SK-N-SH (cell line): ENCODE data around the gene FXR2. TPM values are rescaled to one million over a fixed set of nuclear protein-coding genes. Genes with fewer than 3 reads are reported as not detected.

Experiments
- CTCF ChIA-PET: fragments of 300-600, 350-600 bp; formaldehyde crosslinking; extraction: SDS; loops from one replicate; lab custom pipeline; 2021; lab: Yijun Ruan, JAX
- POLR2A ChIA-PET: fragments of 350-600 bp; sonication (Branson Sonifier 250); formaldehyde crosslinking; extraction: SDS; loops from one replicate; lab custom pipeline; 2020; ENCODE audit warnings: antibody characterized with exemption, inconsistent platforms; lab: Yijun Ruan, JAX
- DNase-seq: peaks from one replicate; pipeline ENCODE4 v3.0.0; 2012
- H2AFZ ChIP-seq: fragments of 200-600 bp; sonication (generic); 2 replicates; pipeline ENCODE4 v1.8.1; 2016; ENCODE audit warnings: antibody characterized with exemption, mild to moderate bottlenecking, low read depth
- H3F3A ChIP-seq: fragments of 200-600 bp; sonication (generic); replicated peaks from 2 replicates; pipeline ENCODE3; 2016; ENCODE audit warnings: antibody characterized with exemption, mild to moderate bottlenecking; ENCODE audit not compliant: insufficient read depth
- H3K27ac ChIP-seq, 2 experiments: fragments of 200-500 bp in 1 of 2; fragments of 200-600 bp in 1 of 2; sonication (Bioruptor generic) in 1 of 2; sonication (generic), shearing (Covaris generic) in 1 of 2; 2 replicates each; pipeline versions ENCODE4 v1.5.1 to v1.6.1; 2014 to 2016; ENCODE audit warnings: low read depth in 2 of 2, inconsistent platforms in 1 of 2, low read length in 1 of 2, mild to moderate bottlenecking in 1 of 2, mixed read lengths in 1 of 2
- H3K27me3 ChIP-seq: fragments of 200-600 bp; sonication (generic), shearing (Covaris generic); 2 replicates; pipeline ENCODE4 v1.6.1; 2016; ENCODE audit warnings: mixed run types; ENCODE audit not compliant: insufficient read depth
- H3K36me3 ChIP-seq, 2 experiments: fragments of 200-500 bp in 1 of 2; fragments of 200-600 bp in 1 of 2; sonication (Bioruptor generic) in 1 of 2; sonication (generic) in 1 of 2; replicated peaks in 1 of 2; 2 replicates each; pipeline versions ENCODE3 to v1.5.1; 2014 to 2016; ENCODE audit warnings: low read length in 1 of 2, mild to moderate bottlenecking in 1 of 2; ENCODE audit not compliant: insufficient read depth in 2 of 2, control insufficient read depth in 1 of 2
- H3K4me1 ChIP-seq, 2 experiments: fragments of 200-500 bp in 1 of 2; fragments of 200-600 bp in 1 of 2; sonication (Bioruptor generic) in 1 of 2; sonication (generic), shearing (Covaris generic) in 1 of 2; 2 replicates each; pipeline versions ENCODE4 v1.5.1 to v1.6.1; 2014 to 2016; ENCODE audit warnings: low read depth in 1 of 2, low read length in 1 of 2, mixed run types in 1 of 2; ENCODE audit not compliant: insufficient read depth in 2 of 2, control insufficient read depth in 1 of 2
- H3K4me2 ChIP-seq: fragments of 200-600 bp; sonication (generic), shearing (Covaris generic); 2 replicates; pipeline ENCODE4 v1.6.1; 2017; ENCODE audit warnings: mixed run types
- H3K4me3 ChIP-seq, 2 experiments: fragments of 200-500 bp in 1 of 2; fragments of 200-600 bp in 1 of 2; sonication (Bioruptor generic) in 1 of 2; sonication (generic), shearing (Covaris generic) in 1 of 2; 2 replicates each; pipeline versions ENCODE4 v1.5.1 to v1.8.1; 2014 to 2016; ENCODE audit warnings: low read depth in 2 of 2, inconsistent platforms in 1 of 2, low read length in 1 of 2, mild to moderate bottlenecking in 1 of 2, mixed read lengths in 1 of 2, moderate library complexity in 1 of 2
- H3K79me2 ChIP-seq: fragments of 200-600 bp; sonication (generic); 2 replicates; pipeline ENCODE4 v1.8.1; 2017; ENCODE audit warnings: mild to moderate bottlenecking; ENCODE audit not compliant: insufficient read depth
- H3K9ac ChIP-seq: fragments of 200-600 bp; sonication (generic); 2 replicates; pipeline ENCODE4 v1.6.1; 2017; ENCODE audit warnings: mixed run types
- H3K9me2 ChIP-seq: fragments of 200-600 bp; sonication (generic); 2 replicates; pipeline ENCODE4 v1.6.1; 2017; ENCODE audit warnings: mixed run types
- H3K9me3 ChIP-seq: fragments of 200-600 bp; sonication (generic); 2 replicates; pipeline ENCODE4 v1.6.1; 2017; ENCODE audit warnings: mixed run types, mild to moderate bottlenecking, moderate library complexity
- H4K20me1 ChIP-seq: fragments of 200-600 bp; sonication (generic); 2 replicates; pipeline ENCODE4 v1.6.1; 2017; ENCODE audit warnings: mild to moderate bottlenecking, mixed run types; ENCODE audit not compliant: insufficient read depth
- CHD2 ChIP-seq: fragments of 150-350 bp; IDR thresholded peaks from 2 replicates; pipeline ENCODE4 v1.6.1; 2018; ENCODE audit warnings: low read length; ENCODE audit not compliant: partially characterized antibody
- CTCF ChIP-seq: fragments of 200-600 bp; sonication (generic); IDR thresholded peaks from 2 replicates; pipeline ENCODE4 v1.6.1; 2017; ENCODE audit warnings: antibody characterized with exemption, mild to moderate bottlenecking, moderate library complexity
- ELF1 ChIP-seq: IDR thresholded peaks from 2 replicates; pipeline ENCODE4 v1.4.0; 2012
- FOSL2 ChIP-seq: IDR thresholded peaks from 2 replicates; pipeline ENCODE4 v1.4.0; 2012; ENCODE audit warnings: low read depth, mild to moderate bottlenecking, moderate library complexity, borderline replicate concordance
- GABPA ChIP-seq: IDR thresholded peaks from 2 replicates; pipeline ENCODE4 v1.4.0; 2012; ENCODE audit warnings: low read depth, mild to moderate bottlenecking
- GATA2 ChIP-seq: sonication (generic); formaldehyde crosslinking; IDR thresholded peaks from 2 replicates; pipeline ENCODE4 v1.5.0; 2020; ENCODE audit warnings: mild to moderate bottlenecking, missing genetic modification reagents
- JUND ChIP-seq: IDR thresholded peaks from 2 replicates; pipeline ENCODE4 v1.4.0; 2012
- MAX ChIP-seq: IDR thresholded peaks from 2 replicates; pipeline ENCODE4 v1.4.0; 2012; ENCODE audit warnings: low read depth
- MEF2A ChIP-seq: IDR thresholded peaks from 2 replicates; pipeline ENCODE4 v1.4.0; 2012; ENCODE audit warnings: low read depth, borderline replicate concordance
- NFIC ChIP-seq: IDR thresholded peaks from 2 replicates; pipeline ENCODE4 v1.4.0; 2012; ENCODE audit warnings: borderline replicate concordance
- PBX3 ChIP-seq: IDR thresholded peaks from 2 replicates; pipeline ENCODE4; 2012
- POLR2AphosphoS5 ChIP-seq: IDR thresholded peaks from 2 replicates; pipeline ENCODE4 v1.6.1; 2012; ENCODE audit warnings: low read depth, low read length
- RAD21 ChIP-seq: IDR thresholded peaks from 2 replicates; pipeline ENCODE4 v1.6.1; 2012; ENCODE audit warnings: mild to moderate bottlenecking, low read length
- RFX5 ChIP-seq: IDR thresholded peaks from 2 replicates; pipeline ENCODE4 v1.6.1; 2012; ENCODE audit warnings: mild to moderate bottlenecking, improper control_type of control experiment, low read length
- RXRA ChIP-seq: IDR thresholded peaks from 2 replicates; pipeline ENCODE4 v1.4.0; 2012; ENCODE audit warnings: low read depth, mild to moderate bottlenecking, borderline replicate concordance
- SIN3A ChIP-seq: IDR thresholded peaks from 2 replicates; pipeline ENCODE4 v1.6.1; 2012; ENCODE audit warnings: low read depth, mild to moderate bottlenecking, low read length, moderate library complexity, borderline replicate concordance
- SMC3 ChIP-seq: IDR thresholded peaks from 2 replicates; pipeline ENCODE4 v1.6.1; 2012; ENCODE audit warnings: low read depth, low read length, improper control_type of control experiment
- TAF1 ChIP-seq: IDR thresholded peaks from 2 replicates; pipeline ENCODE4 v1.6.1; 2012; ENCODE audit warnings: low read depth, mild to moderate bottlenecking, low read length, moderate library complexity, borderline replicate concordance
- TCF12 ChIP-seq: IDR thresholded peaks from 2 replicates; pipeline ENCODE4 v1.4.0; 2012
- USF2 ChIP-seq: fragments of 150-350 bp; IDR thresholded peaks from 2 replicates; pipeline ENCODE4 v1.6.1; 2017; ENCODE audit warnings: antibody characterized with exemption, low read length, low read depth, borderline replicate concordance
- WGBS: methylation state at CpG from one replicate; pipeline ENCODE4 v1.1.6; 2017; ENCODE audit warnings: low lambda C conversion rate; 5-methylcytosine and 5-hydroxymethylcytosine counted together
- polyA plus RNA-seq, 3 experiments: library from polyadenylated mRNA; depleted of rRNA; stranded (reverse); fragments of >200 nt; gene quantifications; 2 replicates each; pipeline ENCODE4 v1.2.3, GENCODE V29; 2012

Gene FXR2
- polyA plus RNA-seq, 1 of the 3 experiments (the other 2 are of a cell fraction) = 56.4 TPM

- Histone ChIP-seq H3K79me2 (no peaks in the 10 kb centered on the region), H3K4me3 (peak overlapping the region; percentile 57 to 76), H3K9ac (peak overlapping the region; percentile 83), H3K9me3 (no peaks in the 10 kb centered on the region), H3K9me2 (no peaks in the 10 kb centered on the region), H3K27me3 (no peaks in the 10 kb centered on the region), H3F3A (no peaks in the 10 kb centered on the region), H3K27ac (peak overlapping the region in 1 of 2 experiments; percentile 13; a peak in 1 of 4 replicates), H2AFZ (peak overlapping the region; percentile 89), H4K20me1 (no peaks in the 10 kb centered on the region), H3K36me3 (peaks cover 0 to 4% of the 10 kb centered on the region in 2 experiments), H3K4me1 (peaks cover 0 to 8% of the 10 kb centered on the region in 2 experiments; a peak in 1 of 4 replicates), H3K4me2 (peak overlapping the region; percentile 87)
- TF ChIP-seq POLR2AphosphoS5 (no peak), FOSL2 (no peak), TCF12 (no peak), MAX (no peak), MEF2A (no peak), PBX3 (no peak), GABPA (no peak), SIN3A (no peak), CHD2 (no peak), CTCF (no peak)
- CTCF ChIA-PET = interaction anchor here (2.5 to 7.8 kb wide), 3 partner anchors 9 to 35 kb away, joined by 11 to 55 read pairs (median 26); partner anchors contain the start of genes SENP3 and TNFSF13
- 83% methylated on average over 19 of the region's 20 CpGs for WGBS
- POLR2A ChIA-PET = interaction anchor here (1.1 to 1.6 kb wide), 2 partner anchors 11 to 286 kb away, joined by 3 to 7 read pairs; partner anchors contain the start of gene SENP3
- DNase-seq = no peak
Measured at GRCh38 chr17:7549401-7550055, 65.2 kb downstream of the FXR2 start.

- CTCF ChIA-PET = interaction anchor here (2.5 to 7.8 kb wide), 3 partner anchors 9 to 34 kb away, joined by 11 to 55 read pairs (median 26); partner anchors contain the start of genes SENP3 and TNFSF13
- no peaks in the 10 kb centered on the region for H3K9me3 ChIP-seq
- H3K4me3 ChIP-seq = peak within 1 kb of the TSS; percentile 57 to 76
- no peaks in the 10 kb centered on the region for H4K20me1 ChIP-seq
- H3K4me1 ChIP-seq = peaks cover 0 to 8% of the 10 kb centered on the region in 2 experiments; a peak in 1 of 4 replicates
- POLR2A ChIA-PET = interaction anchor here (1.1 to 1.6 kb wide), 2 partner anchors 12 to 286 kb away, joined by 3 to 7 read pairs; partner anchors contain the start of gene SENP3
- DNase-seq = peak; percentile 92
- peaks cover 0 to 4% of the 10 kb centered on the region in 2 experiments for H3K36me3 ChIP-seq
- H3K27ac ChIP-seq = peak within 1 kb of the TSS; percentile 26 to 45; a peak in 2 of 4 replicates
- H3K9me2 ChIP-seq = no peaks in the 10 kb centered on the region
- H3K79me2 ChIP-seq = no peaks in the 10 kb centered on the region
- H2AFZ ChIP-seq = peak within 1 kb of the TSS; percentile 89
- H3K9ac ChIP-seq = peak within 1 kb of the TSS; percentile 83
- 24% methylated on average over 12 of the region's 65 CpGs for WGBS
- no peaks in the 10 kb centered on the region for H3F3A ChIP-seq
- no peaks in the 10 kb centered on the region; the same call in 1 of the 2 replicates for H3K27me3 ChIP-seq
- peak within 1 kb of the TSS; percentile 87 for H3K4me2 ChIP-seq
- no peak for TF ChIP-seq SIN3A
- TF ChIP-seq CHD2 = no peak
- TF ChIP-seq USF2 = no peak
- TF ChIP-seq PBX3 = no peak
- no peak for TF ChIP-seq NFIC
- TF ChIP-seq SMC3 = no peak
- TF ChIP-seq RAD21 = no peak
- TF ChIP-seq RFX5 = no peak
- TF ChIP-seq RXRA = no peak
- TF ChIP-seq ELF1 = no peak
- TF ChIP-seq TAF1 = 0 out of 2 replicates have a peak, but pooled peaks have one; percentile 31
- TF ChIP-seq JUND = no peak
- no peak for TF ChIP-seq MAX
- TF ChIP-seq GATA2 = no peak
Measured at GRCh38 chr17:7548585-7549400, 65.9 kb downstream of the FXR2 start, which contains the start of gene TNFSF12. Gene TNFSF12, plus strand, starts transcription at chr17:7549058. Its CDS starts 96 bp downstream, at chr17:7549154.
